ENCODE results near the gene HNF4A.

Gene HNF4A

DNA sequence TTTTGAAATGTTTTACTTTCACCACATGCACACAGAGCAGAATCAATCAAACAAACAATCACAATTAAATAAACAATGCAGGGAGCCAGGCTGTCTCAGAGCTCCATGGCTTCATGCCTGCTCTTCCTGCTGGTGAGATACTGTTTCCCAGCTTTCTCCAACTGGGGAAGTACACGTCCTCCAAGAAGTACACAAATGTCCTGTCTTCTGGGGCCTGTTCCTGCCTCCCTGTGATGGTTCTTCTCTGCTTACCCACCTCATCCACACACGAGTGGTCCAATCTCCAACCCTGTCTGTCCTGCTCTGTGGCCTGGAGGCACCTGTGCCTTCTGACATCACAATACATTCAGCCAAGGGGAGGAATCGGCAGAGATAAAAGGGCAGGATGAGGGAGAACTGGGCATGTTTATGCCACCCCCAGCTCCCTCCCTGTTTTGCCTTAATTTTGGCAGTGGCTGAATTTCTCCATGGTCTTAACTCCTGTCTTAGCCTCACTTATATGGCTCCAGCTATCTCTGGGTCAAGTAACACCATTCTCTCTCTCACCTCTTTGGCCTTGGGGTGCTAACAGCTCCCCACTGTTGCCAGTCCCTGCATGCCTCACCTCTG lies 94.9 kb downstream of the HNF4A start:
- Mint-ChIP-seq H3K4me3 (no peak overlapping the region), H3K27ac (peak overlapping the region in 1 of 2 donors; percentile 21), H3K27me3 (no peaks in the 10 kb centered on the region), H3K9me3 (no peaks in the 10 kb centered on the region), H3K4me1 (no peaks in the 10 kb centered on the region)
- DNase-seq (no peak), ATAC-seq (no peak)

DNA sequence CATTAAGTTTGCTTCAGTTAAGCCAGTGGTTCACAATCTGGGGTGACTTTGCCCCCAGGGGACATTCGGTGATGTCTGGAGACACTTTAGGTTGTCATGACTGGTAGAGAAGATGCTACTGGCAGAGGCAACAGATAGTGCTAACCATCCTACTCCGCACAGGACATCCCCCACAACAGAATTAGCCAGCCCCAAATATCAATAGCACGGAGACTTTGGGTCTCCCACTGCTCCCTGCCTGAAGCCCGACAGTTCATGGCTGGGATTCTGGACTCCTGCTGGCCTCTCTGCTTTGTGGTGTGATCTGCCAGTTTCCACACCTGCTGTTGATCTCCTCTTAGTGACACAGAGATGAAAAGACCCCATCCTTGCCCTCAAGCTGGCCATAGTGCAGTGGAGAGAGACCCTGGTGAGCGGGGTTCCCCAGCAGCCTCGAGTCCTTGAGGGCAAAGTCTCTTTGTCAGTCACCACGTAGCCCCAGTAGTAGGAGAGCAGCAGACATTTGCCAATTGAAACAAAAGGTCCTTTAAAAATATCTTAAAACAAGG lies 95.5 kb downstream of the HNF4A start:
- no peak for DNase-seq
- Mint-ChIP-seq H3K4me3 (no peak overlapping the region), H3K27me3 (no peaks in the 10 kb centered on the region), H3K4me1 (no peaks in the 10 kb centered on the region), H3K9me3 (no peaks in the 10 kb centered on the region), H3K27ac (peak overlapping the region in 1 of 2 donors; percentile 21)
- ATAC-seq: no peak

DNA sequence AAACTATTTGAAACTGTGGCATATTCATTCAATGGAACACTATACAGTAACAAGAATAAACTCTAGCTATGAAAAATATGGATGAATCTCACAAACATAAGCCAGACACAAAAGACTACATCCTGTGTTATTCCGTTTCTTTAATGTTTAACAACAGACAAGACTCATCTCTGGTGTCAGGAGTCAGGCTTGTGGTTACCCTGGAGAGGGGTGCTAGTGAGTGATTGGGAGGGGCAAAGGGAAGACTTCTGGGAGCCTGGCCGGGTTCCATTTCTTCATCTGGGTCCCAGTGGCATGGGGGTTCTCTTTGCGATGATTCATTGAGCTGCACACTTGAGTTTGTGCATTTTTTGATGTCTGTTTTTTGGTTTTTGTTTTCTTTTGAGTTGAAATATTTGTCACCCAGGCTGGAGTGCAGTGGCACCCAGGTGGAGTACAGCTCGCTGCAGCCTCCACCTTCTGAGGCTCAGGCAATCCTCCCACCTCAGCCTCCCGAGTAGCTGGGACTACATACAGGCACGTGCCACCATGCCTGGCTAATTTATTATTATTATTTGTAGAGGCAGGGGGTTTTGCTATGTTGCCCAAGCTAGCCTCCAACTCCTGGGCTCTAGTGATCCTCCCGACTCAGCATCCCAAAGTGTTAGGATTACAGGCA lies 98.9 kb downstream of the HNF4A start:
- H3K4me3 Mint-ChIP-seq: no peak overlapping the region
- DNase-seq (no peak), ATAC-seq (no peak)
- no peaks in the 10 kb centered on the region for H3K4me1 Mint-ChIP-seq
- H3K9me3 Mint-ChIP-seq: no peaks in the 10 kb centered on the region
- no peak overlapping the region for H3K27ac Mint-ChIP-seq
- H3K27me3 Mint-ChIP-seq: no peaks in the 10 kb centered on the region

GRCh38 chr20:44455126-44455525 lies 99.6 kb downstream of the HNF4A start:
- H3K27me3 Mint-ChIP-seq: no peaks in the 10 kb centered on the region
- DNase-seq (no peak), ATAC-seq (no peak)
- H3K27ac Mint-ChIP-seq: no peak overlapping the region
- H3K4me3 Mint-ChIP-seq: no peak overlapping the region
- no peaks in the 10 kb centered on the region for H3K4me1 Mint-ChIP-seq
- H3K9me3 Mint-ChIP-seq: no peaks in the 10 kb centered on the region

GRCh38 chr20:44456611-44457010 lies 101.1 kb downstream of the HNF4A start:
- Mint-ChIP-seq H3K4me3 (no peak overlapping the region), H3K27me3 (no peaks in the 10 kb centered on the region), H3K4me1 (no peaks in the 10 kb centered on the region), H3K27ac (no peak overlapping the region), H3K9me3 (no peaks in the 10 kb centered on the region)
- ATAC-seq: no peak
- DNase-seq: no peak

GRCh38 chr20:44457016-44457415 lies 101.5 kb downstream of the HNF4A start:
- no peaks in the 10 kb centered on the region for H3K9me3 Mint-ChIP-seq
- no peaks in the 10 kb centered on the region for H3K4me1 Mint-ChIP-seq
- DNase-seq (no peak), ATAC-seq (no peak)
- no peaks in the 10 kb centered on the region for H3K27me3 Mint-ChIP-seq
- no peak overlapping the region for H3K4me3 Mint-ChIP-seq
- no peak overlapping the region for H3K27ac Mint-ChIP-seq

DNA sequence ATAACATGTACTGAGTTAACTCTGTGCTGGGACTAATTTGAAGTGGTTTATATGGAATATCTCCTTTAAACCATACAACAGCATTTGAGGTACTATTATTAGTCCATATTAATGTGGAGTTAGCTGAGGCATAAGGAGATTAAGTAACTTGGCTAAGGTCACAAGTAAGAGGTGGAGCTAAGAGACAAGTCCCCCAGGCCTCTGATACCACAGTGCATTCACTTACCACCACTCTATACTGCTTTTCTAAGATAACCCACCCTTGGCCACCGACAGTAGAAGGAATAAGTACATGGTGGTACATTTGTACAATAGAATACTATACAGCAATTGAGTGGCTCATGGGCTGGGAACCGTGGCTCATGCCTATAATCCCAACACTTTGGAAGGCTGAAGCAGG lies 103.8 kb downstream of the HNF4A start:
- Mint-ChIP-seq H3K27me3 (no peaks in the 10 kb centered on the region), H3K9me3 (no peaks in the 10 kb centered on the region), H3K4me3 (no peak overlapping the region), H3K4me1 (no peaks in the 10 kb centered on the region), H3K27ac (no peak overlapping the region)
- ATAC-seq: no peak
- DNase-seq: no peak

DNA sequence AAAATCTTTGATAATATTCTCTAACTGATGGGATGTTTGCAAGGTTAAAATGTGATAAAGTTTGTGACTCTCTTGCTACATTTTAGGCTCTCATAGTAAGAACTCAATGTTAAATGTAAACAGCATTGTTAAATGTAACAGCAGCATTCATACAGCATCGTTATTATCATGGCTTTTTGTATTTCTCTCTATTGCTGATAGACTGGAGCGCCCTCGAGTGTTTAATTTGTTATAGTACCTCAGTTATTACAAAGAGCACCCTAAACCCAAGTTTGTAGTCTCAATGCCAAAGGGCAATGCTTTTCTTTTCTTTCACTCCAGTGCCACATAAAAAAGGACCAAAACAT lies 105.3 kb downstream of the HNF4A start:
- Mint-ChIP-seq H3K9me3 (no peaks in the 10 kb centered on the region), H3K4me1 (no peaks in the 10 kb centered on the region), H3K4me3 (no peak overlapping the region), H3K27ac (no peak overlapping the region), H3K27me3 (no peaks in the 10 kb centered on the region)
- ATAC-seq: no peak
- DNase-seq: no peak

DNA sequence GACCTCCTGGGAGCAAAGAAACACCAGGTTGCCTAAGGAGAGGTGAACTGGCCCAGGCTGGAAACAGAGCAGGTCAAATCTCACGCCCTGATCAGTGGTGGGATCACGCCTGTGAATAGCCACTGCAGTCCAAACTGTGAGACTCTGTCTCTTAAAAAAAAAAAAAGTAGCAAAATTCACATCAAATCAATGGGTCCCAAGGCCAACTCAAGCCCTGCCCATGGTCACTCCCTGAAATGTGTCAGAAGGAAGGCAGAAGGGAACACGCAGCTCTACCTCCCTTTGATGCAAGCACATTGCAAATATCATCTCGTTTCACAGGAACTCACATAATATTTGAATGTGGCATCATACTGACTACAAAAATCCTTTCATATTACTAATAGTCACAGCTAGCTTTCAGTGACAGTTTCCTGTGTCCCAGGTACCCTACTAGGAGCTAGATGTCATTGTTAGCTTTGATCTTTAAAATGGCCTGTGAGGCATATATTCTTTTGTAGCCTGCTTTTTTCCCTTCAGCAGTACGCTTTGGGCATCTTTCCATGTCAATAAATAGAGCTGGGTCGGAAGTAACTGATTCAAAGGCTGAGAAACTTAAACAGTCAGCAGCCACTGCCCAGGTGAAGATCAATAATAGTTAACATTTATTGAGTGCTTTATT lies 105.8 kb downstream of the HNF4A start:
- no peak overlapping the region for H3K4me3 Mint-ChIP-seq
- no peaks in the 10 kb centered on the region for H3K9me3 Mint-ChIP-seq
- H3K4me1 Mint-ChIP-seq: no peaks in the 10 kb centered on the region
- H3K27me3 Mint-ChIP-seq: no peaks in the 10 kb centered on the region
- ATAC-seq (no peak), DNase-seq (no peak)
- no peak overlapping the region for H3K27ac Mint-ChIP-seq

GRCh38 chr20:44461803-44462174 lies 106.3 kb downstream of the HNF4A start:
- peak overlapping the region in 1 of 2 donors; percentile 27 for H3K27ac Mint-ChIP-seq
- no peaks in the 10 kb centered on the region for H3K4me1 Mint-ChIP-seq
- H3K27me3 Mint-ChIP-seq: no peaks in the 10 kb centered on the region
- ATAC-seq (no peak), DNase-seq (no peak)
- H3K9me3 Mint-ChIP-seq: no peaks in the 10 kb centered on the region
- H3K4me3 Mint-ChIP-seq: no peak overlapping the region

DNA sequence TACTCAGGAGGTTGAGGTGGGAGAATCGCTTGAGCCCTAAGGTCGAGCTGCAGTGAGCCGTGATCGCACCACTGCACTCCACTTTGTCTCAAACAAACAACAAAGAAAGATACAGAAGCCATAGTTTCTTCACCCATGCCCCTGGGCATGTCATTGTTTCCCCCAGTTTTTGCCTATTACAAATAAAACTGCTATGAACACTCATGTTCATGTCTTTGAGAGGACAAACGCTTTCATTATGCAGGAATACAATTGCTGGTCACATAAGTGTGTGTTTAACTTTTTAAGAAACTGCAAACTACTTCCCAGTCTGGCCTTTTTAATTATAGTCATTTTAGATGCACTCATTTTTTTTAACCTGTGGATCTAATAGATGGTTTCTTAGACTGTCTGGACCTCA lies 108.0 kb downstream of the HNF4A start:
- H3K4me3 Mint-ChIP-seq: no peak overlapping the region
- H3K4me1 Mint-ChIP-seq: no peaks in the 10 kb centered on the region
- no peak for ATAC-seq
- no peaks in the 10 kb centered on the region for H3K9me3 Mint-ChIP-seq
- H3K27ac Mint-ChIP-seq: no peak overlapping the region
- no peak for DNase-seq
- H3K27me3 Mint-ChIP-seq: no peaks in the 10 kb centered on the region

GRCh38 chr20:44464514-44464913 lies 109.0 kb downstream of the HNF4A start:
- Mint-ChIP-seq H3K27me3 (no peaks in the 10 kb centered on the region), H3K4me1 (no peaks in the 10 kb centered on the region), H3K27ac (no peak overlapping the region), H3K4me3 (no peak overlapping the region), H3K9me3 (no peaks in the 10 kb centered on the region)
- DNase-seq (no peak), ATAC-seq (no peak)

- Mint-ChIP-seq H3K27me3 (no peaks in the 10 kb centered on the region), H3K4me1 (no peaks in the 10 kb centered on the region), H3K4me3 (no peak overlapping the region), H3K27ac (no peak overlapping the region), H3K9me3 (no peaks in the 10 kb centered on the region)
- DNase-seq (no peak), ATAC-seq (no peak)
Measured at GRCh38 chr20:44465001-44465560, 109.6 kb downstream of the HNF4A start.

DNA sequence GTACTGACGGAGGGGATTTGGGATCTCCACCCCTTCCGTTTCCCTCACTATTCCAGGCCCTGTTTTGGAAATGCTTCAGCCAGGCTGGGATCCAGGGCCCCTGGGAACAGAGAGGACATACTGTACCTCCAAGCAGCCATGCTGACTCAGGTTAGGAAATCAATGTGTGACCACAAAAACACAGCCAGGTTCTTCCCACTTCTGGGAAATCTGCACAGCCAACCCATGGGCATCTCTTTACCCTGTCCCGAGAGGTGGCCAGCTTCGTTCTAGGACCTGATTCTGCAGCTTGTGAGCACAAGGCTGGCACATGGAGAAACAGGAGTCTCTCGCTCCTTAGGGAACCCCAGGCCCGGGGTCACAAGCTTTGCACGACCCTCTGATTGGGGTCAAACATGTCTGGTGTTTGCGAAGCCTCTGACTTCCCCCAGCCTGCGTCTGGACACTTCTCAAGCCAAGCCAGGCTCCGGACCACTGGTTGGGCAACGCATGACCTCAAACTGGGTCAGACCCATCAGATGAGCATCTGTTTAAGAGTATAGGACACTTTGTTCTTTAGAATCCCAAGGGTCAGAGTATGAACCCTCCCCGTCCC lies 111.9 kb downstream of the HNF4A start:
- no peak for ATAC-seq
- no peak overlapping the region for H3K27ac Mint-ChIP-seq

DNA sequence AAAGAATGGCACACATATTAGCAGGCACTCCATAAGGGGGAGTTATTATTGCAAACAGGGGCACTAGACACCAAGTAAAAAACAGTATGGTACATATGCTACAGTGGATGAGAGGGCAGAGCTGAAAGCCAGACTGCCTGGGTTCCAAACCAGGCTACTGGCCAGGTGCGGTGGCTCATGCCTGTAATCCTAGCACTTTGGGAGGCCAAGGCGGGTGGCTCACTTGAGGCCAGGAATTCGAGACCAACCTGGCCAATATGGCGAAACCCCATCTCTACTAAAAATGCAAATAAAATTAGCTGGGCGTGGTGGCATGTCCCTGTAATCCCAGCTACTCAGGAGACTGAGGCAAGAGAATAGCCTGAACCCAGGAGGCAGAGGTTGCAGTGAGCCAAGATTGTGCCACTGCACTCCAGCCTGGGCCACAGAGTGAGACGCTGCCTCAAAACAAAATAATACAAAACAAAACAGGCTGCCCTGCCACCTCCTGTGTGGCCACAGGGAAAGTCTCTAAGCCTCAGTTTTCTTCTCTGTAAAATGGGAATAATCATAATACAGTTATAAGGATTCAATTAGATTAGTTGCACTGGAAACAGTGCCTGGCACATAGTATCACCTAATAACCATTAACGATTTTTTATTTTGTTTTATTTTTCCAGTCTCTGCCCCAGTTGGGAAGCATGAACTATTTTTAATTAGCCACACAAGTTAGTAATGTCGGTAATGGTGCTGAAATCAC lies 112.7 kb downstream of the HNF4A start:
- H3K4me1 Mint-ChIP-seq: no peaks in the 10 kb centered on the region
- H3K9me3 Mint-ChIP-seq: no peaks in the 10 kb centered on the region
- no peak overlapping the region for H3K4me3 Mint-ChIP-seq
- H3K27ac Mint-ChIP-seq: no peak overlapping the region
- DNase-seq (no peak), ATAC-seq (no peak)
- H3K27me3 Mint-ChIP-seq: no peaks in the 10 kb centered on the region

More for the DNA sequence above, 111.9 kb downstream of the HNF4A start:
- no peaks in the 10 kb centered on the region for H3K4me1 Mint-ChIP-seq
- no peak for DNase-seq
- H3K4me3 Mint-ChIP-seq: no peak overlapping the region
- H3K27me3 Mint-ChIP-seq: no peaks in the 10 kb centered on the region
- H3K9me3 Mint-ChIP-seq: no peaks in the 10 kb centered on the region

Data from stimulated activated naive CD8-positive, alpha-beta T cell treated with anti-CD3 and anti-CD28 coated beads, Interleukin-15, amount 100 ng/mL, for 72 hours (primary cell).